ENCODE measurements around the gene MTX1. TPM values are rescaled to one million over a fixed set of nuclear protein-coding genes. Genes with fewer than 3 reads are reported as not detected.
A peak's percentile ranks its signal among the peaks of the same experiment; 100 is the strongest.

The MTX1 gene
- total and polyA plus RNA-seq, 9 of the 15 experiments (the other 6 are each of a cell fraction or from before 2014, with no cell fraction given): 29.1 to 98.4 (median 66.9) TPM

GRCh38 chr1:155219592-155220031 lies 11.1 kb downstream of the MTX1 start (continued):
- no peak for TF ChIP-seq NR2C2 (CRISPR knock-in tag; IDR thresholded peaks at IDR 0.05)
- TF ChIP-seq NR2C2 (tag; IDR thresholded peaks at IDR 0.05): peak; percentile 66; the same call in 1 of the 2 replicates
- TF ChIP-seq GTF3C2 (IDR thresholded peaks at IDR 0.05; ENCODE audit: borderline replicate concordance, extremely low read depth, insufficient read length): no peak
- no peak for TF ChIP-seq IRF1 (CRISPR knock-in tag; IDR thresholded peaks at IDR 0.05; ENCODE audit: borderline replicate concordance)
- TF ChIP-seq, protein P1, sequence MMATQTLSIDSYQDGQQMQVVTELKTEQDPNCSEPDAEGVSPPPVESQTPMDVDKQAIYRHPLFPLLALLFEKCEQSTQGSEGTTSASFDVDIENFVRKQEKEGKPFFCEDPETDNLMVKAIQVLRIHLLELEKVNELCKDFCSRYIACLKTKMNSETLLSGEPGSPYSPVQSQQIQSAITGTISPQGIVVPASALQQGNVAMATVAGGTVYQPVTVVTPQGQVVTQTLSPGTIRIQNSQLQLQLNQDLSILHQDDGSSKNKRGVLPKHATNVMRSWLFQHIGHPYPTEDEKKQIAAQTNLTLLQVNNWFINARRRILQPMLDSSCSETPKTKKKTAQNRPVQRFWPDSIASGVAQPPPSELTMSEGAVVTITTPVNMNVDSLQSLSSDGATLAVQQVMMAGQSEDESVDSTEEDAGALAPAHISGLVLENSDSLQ (IDR thresholded peaks at IDR 0.05): no peak
- no peak for TF ChIP-seq KLF13 (tag; IDR thresholded peaks at IDR 0.05; ENCODE audit: borderline replicate concordance, low read depth)
- TF ChIP-seq HDAC2 (IDR thresholded peaks at IDR 0.05): no peak
- TF ChIP-seq CXXC5 (CRISPR knock-in tag; IDR thresholded peaks at IDR 0.05): peak; percentile 17; the same call in 1 of the 2 replicates
- no peak for TF ChIP-seq KAT8 (IDR thresholded peaks at IDR 0.05; ENCODE audit: low read depth)
- no peak for TF ChIP-seq SRF (CRISPR knock-in tag; IDR thresholded peaks at IDR 0.05)
- TF ChIP-seq, protein P2, sequence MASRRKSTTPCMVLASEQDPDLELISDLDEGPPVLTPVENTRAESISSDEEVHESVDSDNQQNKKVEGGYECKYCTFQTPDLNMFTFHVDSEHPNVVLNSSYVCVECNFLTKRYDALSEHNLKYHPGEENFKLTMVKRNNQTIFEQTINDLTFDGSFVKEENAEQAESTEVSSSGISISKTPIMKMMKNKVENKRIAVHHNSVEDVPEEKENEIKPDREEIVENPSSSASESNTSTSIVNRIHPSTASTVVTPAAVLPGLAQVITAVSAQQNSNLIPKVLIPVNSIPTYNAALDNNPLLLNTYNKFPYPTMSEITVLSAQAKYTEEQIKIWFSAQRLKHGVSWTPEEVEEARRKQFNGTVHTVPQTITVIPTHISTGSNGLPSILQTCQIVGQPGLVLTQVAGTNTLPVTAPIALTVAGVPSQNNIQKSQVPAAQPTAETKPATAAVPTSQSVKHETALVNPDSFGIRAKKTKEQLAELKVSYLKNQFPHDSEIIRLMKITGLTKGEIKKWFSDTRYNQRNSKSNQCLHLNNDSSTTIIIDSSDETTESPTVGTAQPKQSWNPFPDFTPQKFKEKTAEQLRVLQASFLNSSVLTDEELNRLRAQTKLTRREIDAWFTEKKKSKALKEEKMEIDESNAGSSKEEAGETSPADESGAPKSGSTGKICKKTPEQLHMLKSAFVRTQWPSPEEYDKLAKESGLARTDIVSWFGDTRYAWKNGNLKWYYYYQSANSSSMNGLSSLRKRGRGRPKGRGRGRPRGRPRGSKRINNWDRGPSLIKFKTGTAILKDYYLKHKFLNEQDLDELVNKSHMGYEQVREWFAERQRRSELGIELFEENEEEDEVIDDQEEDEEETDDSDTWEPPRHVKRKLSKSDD (conservative IDR thresholded peaks at IDR 0.05; ENCODE audit: low read length): no peak
- no peak for TF ChIP-seq GTF2F1 (IDR thresholded peaks at IDR 0.05; ENCODE audit: low read depth, low read length)
- peak; percentile 21; the same call in 1 of the 2 replicates for TF ChIP-seq SMAD4 (CRISPR knock-in tag; conservative IDR thresholded peaks at IDR 0.05)
- no peak for TF ChIP-seq DDX20 (tag; IDR thresholded peaks at IDR 0.05; ENCODE audit: low read depth)
- peak; percentile 32; the same call in 1 of the 2 replicates for TF ChIP-seq NR2F6 (CRISPR knock-in tag; IDR thresholded peaks at IDR 0.05)
- TF ChIP-seq MTA3 (IDR thresholded peaks at IDR 0.05; ENCODE audit: borderline replicate concordance): no peak
- TF ChIP-seq, protein P3, sequence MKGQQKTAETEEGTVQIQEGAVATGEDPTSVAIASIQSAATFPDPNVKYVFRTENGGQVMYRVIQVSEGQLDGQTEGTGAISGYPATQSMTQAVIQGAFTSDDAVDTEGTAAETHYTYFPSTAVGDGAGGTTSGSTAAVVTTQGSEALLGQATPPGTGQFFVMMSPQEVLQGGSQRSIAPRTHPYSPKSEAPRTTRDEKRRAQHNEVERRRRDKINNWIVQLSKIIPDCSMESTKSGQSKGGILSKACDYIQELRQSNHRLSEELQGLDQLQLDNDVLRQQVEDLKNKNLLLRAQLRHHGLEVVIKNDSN (CRISPR knock-in tag; IDR thresholded peaks at IDR 0.05): peak; percentile 96
- no peak for TF ChIP-seq CBFB (CRISPR knock-in tag; IDR thresholded peaks at IDR 0.05)
- TF ChIP-seq ZBTB17 (CRISPR knock-in tag; IDR thresholded peaks at IDR 0.05): 0 out of 2 replicates have a peak, but pooled peaks have one; percentile 26
- 0 out of 2 replicates have a peak, but pooled peaks have one; percentile 16 for TF ChIP-seq ZNF584 (CRISPR knock-in tag; IDR thresholded peaks at IDR 0.05; ENCODE audit: low read depth)
- TF ChIP-seq CSDE1 (IDR thresholded peaks at IDR 0.05): no peak

Data from K562 (cell line).